DMS114 treated with DMSO at 0.1 percent for 48 hours (cell line): ENCODE measurements around the gene SLC10A7.

Experiments used
- DNase-seq: peaks from one replicate; lab custom pipeline; 2025; ENCODE audit not compliant: unreplicated experiment; lab: John Stamatoyannopoulos, UW

Gene SLC10A7

GRCh38 chr4:146495269-146495668 is 26.5 kb downstream of the SLC10A7 start:
- no peak for DNase-seq

- DNase-seq = no peak
Observed at GRCh38 chr4:146494143-146494542, 27.6 kb downstream of the SLC10A7 start.

GRCh38 chr4:146490106-146490505 is 31.6 kb downstream of the SLC10A7 start:
- DNase-seq = no peak

- no peak for DNase-seq
Observed at GRCh38 chr4:146488495-146489174, 33.1 kb downstream of the SLC10A7 start.

- DNase-seq = no peak
Observed at GRCh38 chr4:146486565-146486964, 35.2 kb downstream of the SLC10A7 start.

GRCh38 chr4:146485968-146486367 is 35.8 kb downstream of the SLC10A7 start:
- no peak for DNase-seq

GRCh38 chr4:146482788-146483187 is 39.0 kb downstream of the SLC10A7 start:
- no peak for DNase-seq

- DNase-seq = no peak
Observed at GRCh38 chr4:146481246-146481645, 40.5 kb downstream of the SLC10A7 start.

- DNase-seq = no peak
Observed at GRCh38 chr4:146478009-146478408, 43.7 kb downstream of the SLC10A7 start.

- no peak for DNase-seq
Observed at GRCh38 chr4:146477054-146477453, 44.7 kb downstream of the SLC10A7 start.

- no peak for DNase-seq
Observed at GRCh38 chr4:146472404-146472803, 49.3 kb downstream of the SLC10A7 start.

- DNase-seq = no peak
Observed at GRCh38 chr4:146470604-146471003, 51.1 kb downstream of the SLC10A7 start.

GRCh38 chr4:146469022-146469421 is 52.7 kb downstream of the SLC10A7 start:
- DNase-seq = no peak

- DNase-seq = no peak
Observed at GRCh38 chr4:146465628-146466027, 56.1 kb downstream of the SLC10A7 start.

- no peak for DNase-seq
Observed at GRCh38 chr4:146462251-146462650, 59.5 kb downstream of the SLC10A7 start.

- DNase-seq = no peak
Observed at GRCh38 chr4:146458594-146458993, 63.1 kb downstream of the SLC10A7 start.

GRCh38 chr4:146456681-146457080 is 65.1 kb downstream of the SLC10A7 start:
- DNase-seq = no peak

- DNase-seq = no peak
Observed at GRCh38 chr4:146453181-146453807, 68.4 kb downstream of the SLC10A7 start.

- no peak for DNase-seq
Observed at GRCh38 chr4:146450524-146450923, 71.2 kb downstream of the SLC10A7 start.

- DNase-seq = no peak
Observed at GRCh38 chr4:146446555-146446954, 75.2 kb downstream of the SLC10A7 start.

- no peak for DNase-seq
Observed at GRCh38 chr4:146445198-146446150, 76.3 kb downstream of the SLC10A7 start.

GRCh38 chr4:146443525-146443924 is 78.2 kb downstream of the SLC10A7 start:
- DNase-seq = no peak
